H1 (cell line): Measurements from ENCODE around the gene SLC22A23. TPM values are rescaled to one million over a fixed set of nuclear protein-coding genes. Genes with fewer than 3 reads are reported as not detected.

Source experiments
- CTCF ChIA-PET: fragments of 300-600 bp; sonication (Branson Sonifier 250); formaldehyde crosslinking; loops from one replicate; lab custom pipeline; 2021; ENCODE audit not compliant: partially characterized antibody; lab: Charles Lee
- POLR2A ChIA-PET: fragments of 300-600 bp; sonication (Branson Sonifier 250); formaldehyde crosslinking; loops from one replicate; lab custom pipeline; 2021; ENCODE audit warnings: inconsistent platforms; ENCODE audit not compliant: partially characterized antibody; lab: Charles Lee
- DNase-seq, 2 experiments: peaks; one replicate each; pipeline versions ENCODE4 v3.0.0 to v3.0.0-alpha.2; 2010 to 2022; ENCODE audit warnings: low spot score in 2 of 2, low read depth in 1 of 2, mixed read lengths in 1 of 2
- FAIRE-seq: peaks from 2 replicates; lab custom pipeline; 2011; peaks lifted over from hg19 to GRCh38; lab: Jason Lieb, UNC
- H2AFZ ChIP-seq: 2 replicates; pipeline ENCODE4 v1.8.1; 2012; ENCODE audit warnings: low read length, inconsistent platforms
- H2AK5ac ChIP-seq: 2 replicates; pipeline ENCODE4 v1.6.1; 2013; ENCODE audit warnings: low read depth, low read length
- H2BK120ac ChIP-seq: replicated peaks from 2 replicates; pipeline ENCODE3; 2013; ENCODE audit warnings: low read depth, low read length, inconsistent platforms
- H2BK12ac ChIP-seq: 2 replicates; pipeline ENCODE4 v1.6.1; 2013; ENCODE audit warnings: low read depth, low read length
- H2BK15ac ChIP-seq: 2 replicates; pipeline ENCODE4 v1.6.1; 2013; ENCODE audit warnings: low read length
- H2BK20ac ChIP-seq: 2 replicates; pipeline ENCODE4 v1.6.1; 2013; ENCODE audit warnings: low read length
- H2BK5ac ChIP-seq: 2 replicates; pipeline ENCODE4 v1.6.1; 2013; ENCODE audit warnings: low read depth, low read length
- H3K14ac ChIP-seq: 2 replicates; pipeline ENCODE4 v1.6.1; 2013; ENCODE audit warnings: inconsistent platforms; ENCODE audit not compliant: insufficient read length
- H3K18ac ChIP-seq: 2 replicates; pipeline ENCODE4 v1.6.1; 2013; ENCODE audit warnings: low read length; ENCODE audit errors: extremely low read depth
- H3K23ac ChIP-seq: 2 replicates; pipeline ENCODE4 v1.6.1; 2013; ENCODE audit warnings: inconsistent platforms; ENCODE audit not compliant: insufficient read length
- H3K23me2 ChIP-seq: 2 replicates; pipeline ENCODE4 v1.6.1; 2013; ENCODE audit warnings: low read depth, low read length
- H3K27ac ChIP-seq: 2 replicates; pipeline ENCODE4 v1.6.1; 2011; ENCODE audit warnings: low read depth, low read length, inconsistent platforms
- H3K27me3 ChIP-seq, 4 experiments: replicated peaks in 1 of 4; 1 replicate in 1 of 4; 2 replicates in 3 of 4; pipeline versions ENCODE4 v1.6.1 to v1.8.1; 2011 to 2013; ENCODE audit warnings: low read length in 3 of 4, mild to moderate bottlenecking in 3 of 4, inconsistent platforms in 2 of 4, mixed read lengths in 2 of 4, moderate library complexity in 1 of 4; ENCODE audit not compliant: control insufficient read depth in 3 of 4, insufficient read depth in 3 of 4; ENCODE audit errors: extremely low read depth in 1 of 4
- H3K36me3 ChIP-seq, 4 experiments: 2 replicates each; pipeline versions ENCODE4 v1.6.1 to v1.8.1; 2011 to 2013; ENCODE audit warnings: mild to moderate bottlenecking in 4 of 4, low read length in 3 of 4, moderate library complexity in 2 of 4, control low read depth in 1 of 4, inconsistent platforms in 1 of 4; ENCODE audit not compliant: insufficient read depth in 4 of 4, control insufficient read depth in 2 of 4
- H3K4ac ChIP-seq: replicated peaks from 2 replicates; pipeline ENCODE3; 2013; ENCODE audit warnings: low read length, low read depth, mixed read lengths, inconsistent platforms; ENCODE audit not compliant: insufficient read length
- H3K4me1 ChIP-seq, 4 experiments: replicated peaks in 1 of 4; 1 replicate in 1 of 4; 2 replicates in 3 of 4; pipeline versions ENCODE4 v1.6.1 to v1.8.1; 2011 to 2013; ENCODE audit warnings: low read length in 3 of 4, inconsistent platforms in 2 of 4, mixed read lengths in 1 of 4; ENCODE audit not compliant: insufficient read depth in 4 of 4, control insufficient read depth in 3 of 4
- H3K4me2 ChIP-seq, 2 experiments: 2 replicates each; pipeline versions ENCODE4 v1.6.1 to v1.8.1; 2011 to 2013; ENCODE audit warnings: low read depth in 2 of 2, low read length in 2 of 2, control low read depth in 1 of 2, inconsistent platforms in 1 of 2, mild to moderate bottlenecking in 1 of 2; ENCODE audit not compliant: insufficient read depth in 1 of 2
- H3K4me3 ChIP-seq, 4 experiments: fragments of 200-600, 300-600 bp in 1 of 4; sonication (generic), shearing (Covaris generic), sonication (Bioruptor Twin) in 1 of 4; 2 replicates each; pipeline versions ENCODE4 v1.5.1 to v1.8.1; 2011 to 2016; ENCODE audit warnings: low read length in 4 of 4, low read depth in 3 of 4, control low read depth in 2 of 4, inconsistent platforms in 2 of 4, mild to moderate bottlenecking in 2 of 4, mixed read lengths in 1 of 4, moderate library complexity in 1 of 4; ENCODE audit not compliant: insufficient read depth in 2 of 4; ENCODE audit errors: extremely low read depth in 1 of 4
- H3K56ac ChIP-seq: replicated peaks from 2 replicates; pipeline ENCODE3; 2013; ENCODE audit warnings: low read depth, mild to moderate bottlenecking, mixed read lengths, low read length, inconsistent platforms; ENCODE audit not compliant: insufficient read length
- H3K79me1 ChIP-seq: 2 replicates; pipeline ENCODE4 v1.6.1; 2013; ENCODE audit warnings: low read depth, low read length, control low read depth
- H3K79me2 ChIP-seq, 2 experiments: 2 replicates each; pipeline versions ENCODE4 v1.6.1 to v1.8.1; 2012 to 2013; ENCODE audit warnings: low read length in 2 of 2, mild to moderate bottlenecking in 2 of 2, inconsistent platforms in 1 of 2; ENCODE audit not compliant: insufficient read depth in 2 of 2, control insufficient read depth in 1 of 2
- H3K9ac ChIP-seq, 4 experiments: replicated peaks in 1 of 4; 1 replicate in 1 of 4; 2 replicates in 3 of 4; pipeline versions ENCODE4 v1.6.1 to v1.8.1; 2011 to 2013; ENCODE audit warnings: low read depth in 3 of 4, low read length in 3 of 4, control low read depth in 2 of 4, mild to moderate bottlenecking in 2 of 4, moderate library complexity in 2 of 4, inconsistent platforms in 1 of 4; ENCODE audit errors: extremely low read depth in 1 of 4
- H3K9me3 ChIP-seq, 2 experiments: 2 replicates each; pipeline versions ENCODE4 v1.6.1 to v1.8.1; 2012 to 2013; ENCODE audit warnings: mild to moderate bottlenecking in 2 of 2, moderate library complexity in 2 of 2, control low read depth in 1 of 2, inconsistent platforms in 1 of 2, low read depth in 1 of 2, low read length in 1 of 2, mixed read lengths in 1 of 2; ENCODE audit not compliant: insufficient read depth in 2 of 2
- H4K20me1 ChIP-seq, 2 experiments: replicated peaks in 1 of 2; 2 replicates each; pipeline versions ENCODE3 to v1.8.1; 2011 to 2013; ENCODE audit warnings: inconsistent platforms in 2 of 2, low read length in 2 of 2, mild to moderate bottlenecking in 1 of 2; ENCODE audit not compliant: insufficient read depth in 2 of 2, control insufficient read depth in 1 of 2
- H4K5ac ChIP-seq: 2 replicates; pipeline ENCODE4 v1.6.1; 2013; ENCODE audit warnings: low read length, low read depth, mixed read lengths, inconsistent platforms; ENCODE audit not compliant: insufficient read length
- H4K8ac ChIP-seq: 2 replicates; pipeline ENCODE4 v1.8.0; 2013; ENCODE audit warnings: mild to moderate bottlenecking, moderate library complexity, low read length, inconsistent platforms; ENCODE audit not compliant: insufficient read depth; ENCODE audit errors: extremely low read depth
- H4K91ac ChIP-seq: replicated peaks from 2 replicates; pipeline ENCODE3; 2013; ENCODE audit warnings: low read length, mixed read lengths, inconsistent platforms; ENCODE audit not compliant: insufficient read length
- BRCA1 ChIP-seq: IDR thresholded peaks from 2 replicates; pipeline ENCODE4 v1.6.1; 2012; ENCODE audit warnings: low read depth, low read length, improper control_type of control experiment
- CBX5 ChIP-seq: fragments of 300-800, 300-1000 bp; sonication (generic); IDR thresholded peaks from 2 replicates; pipeline ENCODE4 v1.7.1; 2016; ENCODE audit warnings: antibody characterized with exemption, low read length, low read depth
- CTBP2 ChIP-seq: IDR thresholded peaks from 2 replicates; pipeline ENCODE4 v1.7.0; 2011; ENCODE audit warnings: borderline replicate concordance, mild to moderate bottlenecking, moderate library complexity, mixed read lengths, low read length; ENCODE audit not compliant: insufficient read depth, insufficient read length
- EP300 ChIP-seq, 2 experiments: IDR thresholded peaks; 1 replicate in 1 of 2; 2 replicates in 1 of 2; pipeline ENCODE4 v1.6.1; 2011 to 2012; ENCODE audit warnings: low read depth in 2 of 2, low read length in 2 of 2, mild to moderate bottlenecking in 2 of 2, borderline replicate concordance in 1 of 2, inconsistent platforms in 1 of 2, moderate library complexity in 1 of 2
- EZH2 ChIP-seq: fragments of 200-600 bp; sonication (generic); IDR thresholded peaks from 2 replicates; pipeline ENCODE4 v1.7.1; 2012; ENCODE audit warnings: low read depth, mild to moderate bottlenecking, moderate library complexity, low read length, inconsistent platforms; ENCODE audit not compliant: severe bottlenecking
- HDAC2 ChIP-seq, 2 experiments: fragments of 300-600 bp in 1 of 2; sonication (generic) in 1 of 2; IDR thresholded peaks; 2 replicates each; pipeline ENCODE4 v1.6.1; 2011 to 2012; ENCODE audit warnings: low read depth in 2 of 2, low read length in 2 of 2, mild to moderate bottlenecking in 2 of 2, moderate library complexity in 2 of 2, borderline replicate concordance in 1 of 2, inconsistent platforms in 1 of 2
- KDM4A ChIP-seq: IDR thresholded peaks from one replicate; pipeline ENCODE4 v1.7.1; 2012; ENCODE audit warnings: low read depth, mild to moderate bottlenecking, moderate library complexity, low read length, inconsistent platforms; ENCODE audit not compliant: severe bottlenecking
- POU5F1 ChIP-seq: IDR thresholded peaks from 2 replicates; pipeline ENCODE4 v1.6.1; 2011; ENCODE audit warnings: low read depth, mild to moderate bottlenecking, low read length, moderate library complexity
- RNF2 ChIP-seq: fragments of 200-900, 300-1000 bp; sonication (generic); IDR thresholded peaks from 2 replicates; pipeline ENCODE4 v1.7.1; 2016; ENCODE audit warnings: borderline replicate concordance, low read depth, mild to moderate bottlenecking, antibody characterized with exemption, low read length; ENCODE audit not compliant: poor library complexity, severe bottlenecking; ENCODE audit errors: missing control alignments
- SAP30 ChIP-seq: fragments of 300-600 bp; sonication (generic); IDR thresholded peaks from 2 replicates; pipeline ENCODE4 v1.7.1; 2012; ENCODE audit warnings: low read length, moderate library complexity, mild to moderate bottlenecking, inconsistent platforms; ENCODE audit not compliant: insufficient read depth, insufficient replicate concordance
- TAF7 ChIP-seq: optimal IDR thresholded peaks from 2 replicates; pipeline ENCODE3; 2011; ENCODE audit warnings: low read depth, mild to moderate bottlenecking, inconsistent platforms, low read length, moderate library complexity, borderline replicate concordance
- WGBS, 2 experiments: shearing (Covaris generic) in 1 of 2; methylation state at CpG; one replicate each; pipeline versions ENCODE4 v1.1.6 to v1.1.7; 2013 to 2015; ENCODE audit warnings: low lambda C conversion rate in 2 of 2, mixed read lengths in 2 of 2, inconsistent platforms in 1 of 2, low coverage in 1 of 2, missing lambda C conversion rate in 1 of 2; ENCODE audit not compliant: insufficient replicate concordance in 2 of 2, insufficient coverage in 1 of 2, insufficient read length in 1 of 2; ENCODE audit errors: extremely low coverage in 1 of 2, missing lambda C conversion rate in 1 of 2; 5-methylcytosine and 5-hydroxymethylcytosine counted together
- polyA plus RNA-seq, 7 experiments: library from polyadenylated mRNA; depleted of rRNA in 3 of 7; stranded (reverse) in 5 of 7; unstranded in 2 of 7; fragments of >200 nt in 5 of 7; fragments of 200-250 nt in 2 of 7; gene quantifications; 1 replicate in 5 of 7; 2 replicates in 1 of 7; 4 replicates in 1 of 7; pipeline versions ENCODE4 v1.2.1 to v1.2.3, GENCODE V29; 2011 to 2013; ENCODE audit warnings: missing spikeins in 2 of 7, mixed read lengths in 2 of 7
- total RNA-seq: library from RNA; stranded (reverse); fragmentation: NEBNext Ultra II Directional; extraction: Animal tissue kit (Norgen Biotek cat#: 25700); gene quantifications from 2 replicates; pipeline ENCODE4 v1.2.1, GENCODE V29; 2021

The SLC22A23 gene
- total and polyA plus RNA-seq, 2 of the 8 experiments (the other 6 are each of a cell fraction or from before 2014, with no cell fraction given): 9.9 to 38.4 TPM

DNA sequence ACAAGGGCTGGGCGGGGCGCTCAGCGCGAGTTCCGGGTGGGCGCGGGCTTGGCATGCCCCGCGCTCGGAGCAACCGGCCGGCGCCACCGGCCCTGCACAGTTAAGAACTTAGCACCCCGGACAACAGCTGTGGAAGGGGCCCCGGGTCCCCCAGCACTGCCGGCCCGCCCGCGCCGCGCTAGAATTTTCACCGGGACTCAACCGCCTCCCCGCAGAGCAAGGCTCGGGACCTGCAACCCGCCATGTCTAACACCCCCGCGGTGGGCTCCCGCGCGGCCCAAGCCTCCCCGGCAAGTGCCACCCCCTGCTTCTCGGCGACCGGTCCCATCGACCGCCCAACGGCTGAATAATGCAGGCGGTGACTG is 203.3 kb downstream of the SLC22A23 start:
- H3K9me3 ChIP-seq: peaks cover 0 to 8% of the 10 kb centered on the region in 2 experiments; a peak in 1 of 4 replicates
- no peaks in the 10 kb centered on the region for H4K20me1 ChIP-seq
- no peak overlapping the region for H2AK5ac ChIP-seq
- peaks cover 0 to 3% (median 1%) of the 10 kb centered on the region in 4 experiments; a peak in 2 of 7 replicates for H3K27me3 ChIP-seq
- H3K14ac ChIP-seq: no peak overlapping the region
- no peak overlapping the region for H3K56ac ChIP-seq
- no peak overlapping the region for H2BK12ac ChIP-seq
- no peaks in the 10 kb centered on the region for H3K36me3 ChIP-seq
- H2BK120ac ChIP-seq: no peak overlapping the region
- WGBS, 2 experiments: no CpG with 5 or more reads among the region's 40 CpGs
- H4K5ac ChIP-seq: no peak overlapping the region
- no peak overlapping the region for H2BK15ac ChIP-seq
- no peak overlapping the region for H3K27ac ChIP-seq
- H3K4ac ChIP-seq: no peak overlapping the region
- ChIA-PET CTCF (interaction anchor here (0.7 to 12.9 kb wide), 5 partner anchors 10 to 131 kb away, joined by 3 to 263 read pairs (median 23); partner anchors contain the start of gene TUBB2B), POLR2A (interaction anchor here (0.8 kb wide), 1 partner anchor 87 kb away, joined by 3 read pairs; no protein-coding TSS in a partner anchor)
- H3K4me1 ChIP-seq: peaks cover 0 to 5% (median 4%) of the 10 kb centered on the region in 4 experiments; a peak in 4 of 7 replicates
- no peak overlapping the region for H3K23ac ChIP-seq
- no peak for FAIRE-seq
- H3K18ac ChIP-seq: no peak overlapping the region
- TF ChIP-seq BRCA1 (no peak), CTBP2 (no peak), POU5F1 (no peak), EP300 (IDR thresholded peaks at IDR 0.05; ENCODE audit: borderline replicate concordance in 1 of 2, low read depth in 2 of 2, low read length in 2 of 2) (no peak), CBX5 (no peak), EZH2 (no peak), HDAC2 (IDR thresholded peaks at IDR 0.05; ENCODE audit: borderline replicate concordance in 1 of 2, low read depth in 2 of 2, low read length in 2 of 2) (no peak), KDM4A (no peak), SAP30 (no peak), TAF7 (no peak), RNF2 (no peak)
- H2BK5ac ChIP-seq: no peak overlapping the region
- no peaks in the 10 kb centered on the region for H3K79me2 ChIP-seq
- no peaks in the 10 kb centered on the region for H3K23me2 ChIP-seq
- H4K8ac ChIP-seq: no peak overlapping the region
- H3K4me2 ChIP-seq: no peak overlapping the region
- no peak overlapping the region for H4K91ac ChIP-seq
- no peak overlapping the region for H2BK20ac ChIP-seq
- no peak overlapping the region for H3K4me3 ChIP-seq
- no peak overlapping the region for H2AFZ ChIP-seq
- no peak for DNase-seq
- H3K79me1 ChIP-seq: no peaks in the 10 kb centered on the region
- no peak overlapping the region for H3K9ac ChIP-seq
